H4 (cell line): ENCODE results near the gene CHRM4. TPM values are rescaled to one million over a fixed set of nuclear protein-coding genes. Genes with fewer than 3 reads are reported as not detected.
A peak's percentile ranks its signal among the peaks of the same experiment; 100 is the strongest.

Experiments
- DNase-seq: peaks from one replicate; pipeline ENCODE4 v3.0.0-alpha.2; 2015; ENCODE audit warnings: low spot score
- total RNA-seq: library from RNA; depleted of rRNA; stranded (reverse); fragments of >200 nt; shearing (Covaris generic); gene quantifications from 2 replicates; pipeline ENCODE4 v1.2.3, GENCODE V29; 2014

CHRM4 gene
- total RNA-seq, 1 experiment from 2014 or later = 0.48 TPM

DNA sequence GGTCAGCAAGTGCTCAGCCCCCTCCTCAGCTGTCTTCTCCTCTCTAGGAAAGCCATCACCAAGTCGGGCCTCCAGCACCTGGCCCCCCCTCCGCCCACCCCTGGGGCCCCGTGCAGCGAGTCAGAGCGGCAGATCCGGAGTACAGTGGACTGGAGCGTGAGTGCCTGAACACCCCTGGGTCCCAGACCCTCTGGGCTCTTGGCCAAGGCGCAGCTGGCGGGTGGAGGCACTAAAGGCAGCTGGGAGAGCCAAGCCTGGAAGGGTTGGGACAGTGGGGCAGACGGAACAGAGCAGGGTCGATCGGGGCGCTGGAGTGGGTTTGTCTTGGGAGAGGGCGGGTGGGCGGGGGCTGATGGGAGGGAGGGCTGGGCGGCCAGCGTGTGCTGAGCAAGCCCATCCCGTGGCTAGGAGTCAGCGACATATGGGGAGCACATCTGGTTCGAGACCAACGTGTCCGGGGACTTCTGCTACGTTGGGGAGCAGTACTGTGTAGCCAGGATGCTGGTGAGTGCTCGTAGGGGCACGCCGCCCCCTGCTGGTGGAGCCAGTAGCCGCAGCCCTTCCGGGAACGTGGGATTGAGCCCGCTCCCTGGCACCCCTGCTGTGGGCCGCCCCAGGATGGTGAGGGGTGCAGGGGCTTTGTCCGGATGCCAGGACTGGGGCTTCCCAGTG is 24.2 kb downstream of the CHRM4 start:
- no peak for DNase-seq

DNA sequence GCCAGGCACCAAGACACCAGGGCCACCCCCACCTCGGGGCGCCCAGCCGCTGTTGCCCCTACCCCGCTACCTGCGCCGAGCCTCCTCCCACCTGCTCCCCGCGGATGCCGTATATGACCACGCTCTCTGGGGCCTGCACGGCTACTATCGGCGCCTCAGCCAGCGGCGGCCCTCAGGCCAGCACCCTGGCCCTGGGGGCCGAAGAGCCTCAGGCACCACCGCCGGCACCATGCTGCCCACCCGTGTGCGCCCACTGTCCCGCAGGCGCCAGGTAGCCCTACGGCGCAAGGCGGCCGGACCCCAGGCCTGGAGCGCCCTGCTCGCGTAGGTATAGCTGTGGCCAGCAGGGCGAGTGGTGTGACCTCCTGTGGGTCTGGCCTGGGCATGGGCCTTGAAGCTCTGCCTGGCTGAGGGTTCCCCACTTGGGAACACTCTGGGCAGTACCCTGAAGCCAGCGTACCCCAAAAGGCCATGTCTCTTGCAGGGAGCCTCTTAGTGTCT is 24.9 kb downstream of the CHRM4 start:
- no peak for DNase-seq

DNA sequence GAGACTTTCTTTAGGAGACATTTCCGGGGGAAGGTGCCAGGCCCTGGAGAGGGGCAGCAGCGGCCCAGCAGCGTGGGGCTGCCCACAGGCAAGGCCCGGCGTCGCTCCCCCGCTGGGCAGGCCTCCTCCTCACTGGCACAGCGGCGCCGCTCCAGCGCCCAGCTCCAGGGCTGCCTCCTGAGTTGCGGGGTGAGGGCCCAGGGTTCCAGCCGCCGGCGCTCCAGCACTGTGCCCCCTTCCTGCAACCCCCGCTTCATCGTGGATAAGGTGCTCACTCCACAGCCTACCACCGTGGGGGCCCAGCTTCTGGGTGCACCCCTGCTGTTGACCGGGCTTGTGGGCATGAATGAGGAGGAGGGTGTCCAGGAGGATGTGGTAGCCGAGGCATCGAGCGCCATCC is 25.3 kb downstream of the CHRM4 start:
- DNase-seq = no peak

- DNase-seq = no peak
These were observed 26.8 kb downstream of the CHRM4 start for GRCh38 chr11:46364791-46365190.

DNA sequence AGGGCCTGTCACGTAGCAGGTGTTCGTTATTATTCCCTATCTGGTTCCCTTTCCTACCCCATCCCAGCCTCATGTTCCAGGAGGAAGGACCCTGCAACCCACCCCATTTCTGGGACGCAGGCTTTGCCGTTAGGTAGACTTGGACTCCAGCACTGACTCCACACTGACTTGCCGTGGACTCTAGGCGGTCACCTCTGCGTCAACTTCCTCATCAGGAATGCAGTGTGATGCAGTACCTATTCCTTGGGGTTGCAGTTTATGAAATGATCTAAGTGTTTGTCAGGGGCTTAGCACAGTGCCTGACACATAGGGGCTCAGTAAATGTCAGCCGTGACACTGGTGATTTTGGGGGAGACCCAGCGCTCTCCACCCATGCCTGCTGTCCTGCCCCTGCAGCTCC is 27.5 kb downstream of the CHRM4 start:
- DNase-seq = no peak

GRCh38 chr11:46363455-46364005 is 28.0 kb downstream of the CHRM4 start:
- DNase-seq = peak; percentile 85

GRCh38 chr11:46363031-46363407 is 28.6 kb downstream of the CHRM4 start:
- DNase-seq = peak; percentile 56

GRCh38 chr11:46362156-46363030 is 29.2 kb downstream of the CHRM4 start:
- DNase-seq = no peak

- no peak for DNase-seq
These were observed 30.1 kb downstream of the CHRM4 start for GRCh38 chr11:46361283-46362155.

GRCh38 chr11:46360878-46361277 is 30.7 kb downstream of the CHRM4 start:
- DNase-seq = no peak

DNA sequence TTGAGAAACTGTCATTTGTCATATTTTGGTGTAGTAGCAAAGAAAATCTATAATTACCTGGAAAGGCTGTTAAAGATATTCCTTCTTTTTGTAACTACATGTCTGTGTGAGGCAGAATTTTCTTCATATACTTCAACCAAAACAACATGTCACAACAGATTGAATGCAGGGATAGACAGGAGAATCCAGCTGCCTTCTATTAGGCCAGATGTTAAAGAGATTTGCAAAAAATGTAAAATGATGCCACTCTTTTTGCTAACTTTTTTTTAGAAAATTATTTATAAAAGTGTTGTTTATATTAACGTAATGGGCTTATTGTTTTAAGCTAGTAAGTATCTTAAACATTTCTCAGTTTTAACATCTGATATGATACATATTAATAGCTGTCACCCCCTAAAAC is 31.6 kb downstream of the CHRM4 start:
- no peak for DNase-seq

DNA sequence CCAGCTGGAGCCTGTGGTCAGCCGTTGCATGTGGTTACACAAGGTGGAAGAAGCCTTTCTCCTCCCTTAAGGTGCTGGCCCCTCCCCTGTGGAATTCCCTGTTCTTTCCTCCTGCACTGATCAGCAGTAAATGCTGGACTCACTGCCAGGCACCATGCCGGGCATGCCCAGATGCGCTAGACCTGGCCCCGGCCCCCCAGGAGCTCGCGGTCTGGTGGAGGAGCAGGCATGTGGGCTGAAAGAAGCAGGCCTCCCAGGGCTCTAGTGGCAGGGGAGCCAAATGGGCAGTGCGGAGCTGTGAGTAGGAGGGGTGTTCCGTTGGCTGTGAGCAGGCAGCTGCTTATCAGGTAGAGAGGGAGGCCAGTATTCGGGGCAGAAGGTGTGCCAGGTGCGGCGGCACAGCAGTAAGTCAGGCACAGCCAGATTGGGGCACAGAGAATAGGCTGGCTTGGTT is 34.1 kb downstream of the CHRM4 start:
- DNase-seq = no peak

DNA sequence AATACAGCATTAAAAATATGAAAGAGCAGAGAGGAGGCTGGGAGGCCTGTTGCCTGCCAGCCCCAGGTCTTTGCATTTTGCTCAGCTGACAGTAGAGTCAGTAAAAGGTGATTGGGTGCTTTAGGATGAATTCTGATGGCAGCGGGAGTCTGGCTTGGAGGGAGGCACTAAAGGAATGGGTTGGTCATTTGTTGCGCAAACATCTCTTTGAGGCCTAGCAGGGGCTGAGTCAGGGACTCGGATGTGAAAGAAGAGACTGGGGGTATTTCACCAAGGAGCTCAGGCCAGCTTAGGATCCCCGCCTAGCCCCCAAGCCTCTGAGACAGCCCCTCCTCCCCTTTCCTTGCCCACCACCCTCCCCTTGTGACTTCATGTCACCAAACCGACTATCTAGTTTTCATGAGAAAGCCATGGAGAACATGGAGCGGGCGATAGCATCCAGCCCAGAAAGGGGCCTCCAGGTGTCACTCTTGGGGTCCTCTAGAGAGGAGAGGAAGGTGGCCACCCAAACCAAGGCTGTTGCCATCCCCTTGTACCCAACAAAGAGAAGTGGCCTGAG is 34.6 kb downstream of the CHRM4 start:
- DNase-seq = no peak

GRCh38 chr11:46353698-46354097 is 37.9 kb downstream of the CHRM4 start:
- no peak for DNase-seq

GRCh38 chr11:46352063-46352841 is 39.3 kb downstream of the CHRM4 start:
- no peak for DNase-seq

- DNase-seq = no peak
These were observed 40.0 kb downstream of the CHRM4 start for GRCh38 chr11:46351606-46352005.

- DNase-seq = no peak
These were observed 40.4 kb downstream of the CHRM4 start for GRCh38 chr11:46351148-46351547.

- no peak for DNase-seq
These were observed 40.9 kb downstream of the CHRM4 start for GRCh38 chr11:46350695-46351094.

DNA sequence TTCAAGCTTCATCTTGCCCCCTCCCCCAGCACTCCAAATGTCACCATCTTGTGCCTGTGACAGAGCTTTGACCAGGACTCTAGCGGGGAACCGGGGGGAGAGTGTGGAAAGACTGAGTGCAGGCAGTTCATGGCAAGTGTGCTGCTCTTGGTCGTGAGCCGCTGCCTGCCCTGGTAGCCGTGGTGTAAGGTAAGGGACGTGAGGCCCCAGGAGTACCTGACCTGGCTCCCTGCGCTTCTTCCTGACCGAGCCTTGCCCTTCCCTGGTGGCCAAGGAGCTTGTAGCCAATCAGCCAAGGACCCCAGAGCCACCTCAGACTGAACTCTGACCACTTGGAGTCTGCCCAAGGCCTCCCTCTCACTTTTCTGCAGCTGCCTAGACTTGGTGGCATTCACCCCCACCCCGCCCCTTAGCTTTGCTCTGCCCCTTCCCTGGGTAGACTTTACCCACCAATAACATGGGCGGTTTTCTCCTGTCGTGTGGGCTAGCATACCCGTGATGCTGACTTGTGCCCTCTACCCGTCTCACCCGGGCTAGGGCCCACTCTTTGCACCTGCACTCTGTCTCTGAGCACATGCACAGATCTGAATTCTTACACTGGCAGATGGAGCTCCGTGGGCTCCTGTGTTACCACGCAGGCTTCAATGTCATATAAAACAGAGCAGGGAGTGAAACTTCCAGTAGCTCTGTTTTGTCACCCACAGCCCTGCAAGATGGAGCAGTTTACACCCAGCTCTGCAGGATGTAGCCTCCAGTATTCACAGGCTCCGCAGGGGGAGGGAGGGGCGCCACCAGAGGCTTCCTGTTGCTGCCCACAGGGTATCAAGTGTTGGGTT is 42.8 kb downstream of the CHRM4 start:
- no peak for DNase-seq
